ENCODE measurements around the gene SMIM21. TPM values are rescaled to one million over a fixed set of nuclear protein-coding genes. Genes with fewer than 3 reads are reported as not detected.

The SMIM21 gene
- total RNA-seq, 1 donor from 2014 or later: not detected

DNA sequence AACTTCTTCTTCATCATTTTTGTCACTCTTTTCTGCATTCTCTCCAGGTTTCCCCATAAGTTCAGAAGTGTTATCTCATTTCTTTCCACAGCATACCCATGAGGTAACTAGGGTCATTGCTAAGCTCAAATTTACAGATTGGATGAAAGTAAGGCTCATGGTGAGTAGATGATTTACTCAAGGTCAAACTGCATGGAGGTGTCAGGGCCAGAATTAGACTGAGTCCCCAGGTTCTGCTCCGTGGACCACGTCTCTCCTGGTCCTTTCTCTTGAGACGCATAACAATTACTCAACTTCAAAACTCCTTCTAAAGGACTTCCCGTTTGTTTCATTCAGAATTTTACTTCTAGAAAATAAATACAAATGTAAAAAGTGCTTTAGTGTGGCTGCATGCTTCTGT, 43.4 kb downstream of the SMIM21 start:
- Histone ChIP-seq H3K9me3 (no peaks in the 10 kb centered on the region), H3K4me3 (no peak overlapping the region), H3K27me3 (no peaks in the 10 kb centered on the region), H3K4me1 (no peaks in the 10 kb centered on the region), H3K27ac (no peak overlapping the region), H3K36me3 (no peaks in the 10 kb centered on the region)
- intact Hi-C loops (cut with DNase I): no loop called here
- DNase-seq (no peak), ATAC-seq (no peak)
- TF ChIP-seq, protein P1, sequence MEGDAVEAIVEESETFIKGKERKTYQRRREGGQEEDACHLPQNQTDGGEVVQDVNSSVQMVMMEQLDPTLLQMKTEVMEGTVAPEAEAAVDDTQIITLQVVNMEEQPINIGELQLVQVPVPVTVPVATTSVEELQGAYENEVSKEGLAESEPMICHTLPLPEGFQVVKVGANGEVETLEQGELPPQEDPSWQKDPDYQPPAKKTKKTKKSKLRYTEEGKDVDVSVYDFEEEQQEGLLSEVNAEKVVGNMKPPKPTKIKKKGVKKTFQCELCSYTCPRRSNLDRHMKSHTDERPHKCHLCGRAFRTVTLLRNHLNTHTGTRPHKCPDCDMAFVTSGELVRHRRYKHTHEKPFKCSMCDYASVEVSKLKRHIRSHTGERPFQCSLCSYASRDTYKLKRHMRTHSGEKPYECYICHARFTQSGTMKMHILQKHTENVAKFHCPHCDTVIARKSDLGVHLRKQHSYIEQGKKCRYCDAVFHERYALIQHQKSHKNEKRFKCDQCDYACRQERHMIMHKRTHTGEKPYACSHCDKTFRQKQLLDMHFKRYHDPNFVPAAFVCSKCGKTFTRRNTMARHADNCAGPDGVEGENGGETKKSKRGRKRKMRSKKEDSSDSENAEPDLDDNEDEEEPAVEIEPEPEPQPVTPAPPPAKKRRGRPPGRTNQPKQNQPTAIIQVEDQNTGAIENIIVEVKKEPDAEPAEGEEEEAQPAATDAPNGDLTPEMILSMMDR (IDR thresholded peaks at IDR 0.05): no peak

DNA sequence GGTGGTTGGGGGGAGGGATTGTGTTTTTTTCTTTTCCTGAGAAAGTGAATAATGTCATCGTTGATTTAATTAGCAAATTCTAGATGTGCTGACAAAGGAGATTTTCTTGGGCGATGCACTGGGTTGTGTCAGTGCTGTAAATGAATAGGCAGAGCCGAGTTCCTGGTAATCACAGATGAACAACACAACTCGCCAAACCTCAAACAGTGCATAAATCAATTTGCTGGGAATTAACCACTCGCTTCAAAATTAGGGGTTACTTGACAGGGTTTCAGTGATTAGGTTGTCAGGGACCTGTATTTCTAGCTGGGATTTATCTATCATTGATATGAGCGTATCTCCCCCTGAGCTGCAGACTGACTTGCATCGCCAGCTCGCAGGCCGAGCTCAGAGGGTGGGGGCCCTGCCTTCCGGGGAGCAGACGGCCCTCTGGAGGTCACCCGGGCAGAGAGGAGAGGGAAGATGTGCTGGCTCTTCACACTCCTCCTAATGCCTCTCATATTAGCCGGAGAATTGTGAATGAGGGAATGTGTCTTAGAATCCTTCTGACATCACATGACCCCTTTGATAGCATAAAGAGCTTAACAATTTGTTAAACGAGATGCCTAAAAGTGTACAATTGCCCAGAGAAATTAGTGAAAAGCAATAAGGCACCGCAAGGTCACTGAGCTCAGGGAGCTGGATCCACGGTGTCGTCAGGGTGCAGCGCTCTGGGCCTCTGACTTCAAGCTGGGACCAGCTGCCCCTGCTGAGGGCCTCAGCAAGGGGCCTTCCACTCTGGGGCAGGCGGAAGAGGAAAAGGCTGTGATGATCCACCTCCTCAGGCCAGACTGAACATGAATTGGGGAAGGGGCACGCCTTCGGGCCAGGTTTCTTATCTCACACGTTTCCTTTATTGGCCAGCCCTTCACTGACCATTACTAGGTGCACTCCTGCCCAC, 48.9 kb downstream of the SMIM21 start:
- no peaks in the 10 kb centered on the region for H3K36me3 ChIP-seq
- no peak overlapping the region for H3K27ac ChIP-seq
- H3K27me3 ChIP-seq: no peaks in the 10 kb centered on the region
- intact Hi-C loops (cut with DNase I): no loop called here
- TF ChIP-seq, protein P1 (IDR thresholded peaks at IDR 0.05): no peak
- DNase-seq: no peak
- no peaks in the 10 kb centered on the region for H3K4me1 ChIP-seq
- ATAC-seq: no peak
- no peaks in the 10 kb centered on the region for H3K9me3 ChIP-seq
- H3K4me3 ChIP-seq: no peak overlapping the region

DNA sequence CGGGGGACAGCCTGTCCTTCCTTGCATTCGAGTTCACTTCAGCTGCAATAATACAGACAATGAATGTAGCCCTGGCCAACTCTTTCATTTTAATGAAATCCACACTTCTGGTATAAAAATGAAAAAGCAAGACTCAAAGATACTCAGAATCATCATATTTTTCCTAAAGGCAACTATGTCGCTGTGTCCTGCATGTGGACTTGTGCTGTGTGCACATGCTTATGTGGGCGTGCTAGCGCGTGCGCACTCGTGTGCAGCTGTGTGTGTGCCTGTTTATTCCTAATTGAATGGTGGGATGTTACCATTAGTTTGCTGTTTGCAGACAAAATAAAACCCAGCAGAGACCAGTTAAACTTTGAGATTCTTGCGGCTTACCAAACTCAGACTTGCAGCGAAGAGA, 49.6 kb downstream of the SMIM21 start:
- DNase-seq (no peak), ATAC-seq (no peak)
- H3K36me3 ChIP-seq: no peaks in the 10 kb centered on the region
- no peaks in the 10 kb centered on the region for H3K4me1 ChIP-seq
- TF ChIP-seq, protein P1 (IDR thresholded peaks at IDR 0.05): no peak
- H3K27me3 ChIP-seq: no peaks in the 10 kb centered on the region
- H3K4me3 ChIP-seq: no peak overlapping the region
- intact Hi-C loops (cut with DNase I): no loop called here
- H3K27ac ChIP-seq: no peak overlapping the region
- H3K9me3 ChIP-seq: no peaks in the 10 kb centered on the region

DNA sequence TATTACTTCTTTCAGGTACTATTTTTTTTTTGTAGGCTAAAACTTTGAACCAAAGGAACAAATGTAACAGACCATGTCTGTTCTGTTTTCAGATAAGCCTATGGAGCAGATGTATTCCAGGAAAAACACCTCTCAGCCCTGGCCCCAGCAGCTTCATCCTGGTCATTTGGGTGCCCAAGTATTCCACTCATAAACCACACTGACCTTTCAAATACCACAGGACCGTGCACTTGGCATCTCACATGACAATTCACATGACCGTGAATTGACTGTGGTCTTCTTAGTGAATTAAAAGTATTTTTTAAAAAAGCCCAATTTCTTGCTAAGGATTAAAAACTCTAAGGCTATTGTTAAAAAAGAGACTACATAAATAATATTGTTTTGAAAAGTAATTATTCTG, 50.2 kb downstream of the SMIM21 start:
- Histone ChIP-seq H3K4me1 (no peaks in the 10 kb centered on the region), H3K4me3 (no peak overlapping the region), H3K36me3 (no peaks in the 10 kb centered on the region), H3K27me3 (no peaks in the 10 kb centered on the region), H3K27ac (no peak overlapping the region), H3K9me3 (no peaks in the 10 kb centered on the region)
- TF ChIP-seq, protein P1 (IDR thresholded peaks at IDR 0.05): no peak
- ATAC-seq (peak; percentile 39), DNase-seq (no peak)
- intact Hi-C loops (cut with DNase I): no loop called here

DNA sequence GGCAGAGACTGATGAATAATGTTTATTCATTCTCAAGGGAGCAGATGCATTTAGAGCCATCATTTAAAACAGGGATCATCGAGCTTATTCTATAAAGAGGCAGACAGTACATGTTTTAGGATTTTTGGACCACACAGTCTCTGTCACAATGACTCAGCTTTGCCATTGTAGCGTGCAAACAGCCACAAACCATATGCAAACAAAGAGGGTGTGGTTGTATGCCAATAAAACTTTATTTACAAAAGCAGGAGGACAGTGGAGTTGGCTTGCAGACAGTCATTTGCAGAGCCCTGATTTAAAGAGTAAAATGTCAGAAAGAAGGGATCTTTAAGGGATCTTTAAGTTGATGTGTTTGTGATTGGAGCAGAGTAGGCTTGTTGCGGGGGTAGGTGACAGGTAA, 51.5 kb downstream of the SMIM21 start:
- H3K27ac ChIP-seq: no peak overlapping the region
- no peaks in the 10 kb centered on the region for H3K4me1 ChIP-seq
- H3K27me3 ChIP-seq: no peaks in the 10 kb centered on the region
- DNase-seq (no peak), ATAC-seq (no peak)
- no peaks in the 10 kb centered on the region for H3K9me3 ChIP-seq
- H3K4me3 ChIP-seq: no peak overlapping the region
- H3K36me3 ChIP-seq: no peaks in the 10 kb centered on the region
- TF ChIP-seq, protein P1 (IDR thresholded peaks at IDR 0.05): no peak
- intact Hi-C loops (cut with DNase I): no loop called here

All from upper lobe of right lung (tissue), 1 donor.